Fibroblast of upper back skin (primary cell): ENCODE results near the gene CDT1.
"Not testable (repeated sequence)": the region's sequence is repeated elsewhere in the genome, so short reads cannot be mapped to it uniquely, and the experiment has no call there.

Experiments
- DNase-seq: peaks from one replicate; pipeline ENCODE4 v3.0.0-alpha.2; 2013

The CDT1 gene

GRCh38 chr16:88820385-88821025, 16.9 kb downstream of the CDT1 start:
- DNase-seq = no peak

- no peak for DNase-seq
Measured at GRCh38 chr16:88821168-88821850, 17.7 kb downstream of the CDT1 start.

GRCh38 chr16:88822281-88823040, 18.9 kb downstream of the CDT1 start:
- no peak for DNase-seq

GRCh38 chr16:88823646-88824045, 20.1 kb downstream of the CDT1 start:
- not testable (repeated sequence) for DNase-seq

GRCh38 chr16:88824256-88825077, 20.9 kb downstream of the CDT1 start:
- no peak for DNase-seq

GRCh38 chr16:88825146-88825545, 21.6 kb downstream of the CDT1 start:
- DNase-seq = no peak

GRCh38 chr16:88826070-88826840, 22.7 kb downstream of the CDT1 start:
- no peak for DNase-seq

GRCh38 chr16:88827727-88828126, 24.1 kb downstream of the CDT1 start:
- DNase-seq = no peak

GRCh38 chr16:88828711-88829110, 25.1 kb downstream of the CDT1 start:
- DNase-seq = no peak

GRCh38 chr16:88830258-88830657, 26.7 kb downstream of the CDT1 start:
- DNase-seq = no peak

GRCh38 chr16:88830783-88831182, 27.2 kb downstream of the CDT1 start:
- no peak for DNase-seq

- DNase-seq = no peak
Measured at GRCh38 chr16:88831838-88832237, 28.2 kb downstream of the CDT1 start.

- DNase-seq = no peak
Measured at GRCh38 chr16:88833086-88833485, 29.5 kb downstream of the CDT1 start.

GRCh38 chr16:88834670-88835069, 31.1 kb downstream of the CDT1 start:
- no peak for DNase-seq

- no peak for DNase-seq
Measured at GRCh38 chr16:88835383-88835782, 31.8 kb downstream of the CDT1 start.

- no peak for DNase-seq
Measured at GRCh38 chr16:88835818-88836217, 32.2 kb downstream of the CDT1 start.

- no peak for DNase-seq
Measured at GRCh38 chr16:88836791-88837190, 33.2 kb downstream of the CDT1 start.

GRCh38 chr16:88837806-88838205, 34.2 kb downstream of the CDT1 start:
- no peak for DNase-seq

GRCh38 chr16:88838566-88838965, 35.0 kb downstream of the CDT1 start:
- no peak for DNase-seq

- no peak for DNase-seq
Measured at GRCh38 chr16:88839026-88839529, 35.5 kb downstream of the CDT1 start.

- no peak for DNase-seq
Measured at GRCh38 chr16:88839745-88840599, 36.4 kb downstream of the CDT1 start.
